Measurements from ENCODE around the gene COL6A1. TPM values are rescaled to one million over a fixed set of nuclear protein-coding genes. Genes with fewer than 3 reads are reported as not detected.

The COL6A1 gene
- total RNA-seq, 1 donor from 2014 or later, result 226 TPM

DNA sequence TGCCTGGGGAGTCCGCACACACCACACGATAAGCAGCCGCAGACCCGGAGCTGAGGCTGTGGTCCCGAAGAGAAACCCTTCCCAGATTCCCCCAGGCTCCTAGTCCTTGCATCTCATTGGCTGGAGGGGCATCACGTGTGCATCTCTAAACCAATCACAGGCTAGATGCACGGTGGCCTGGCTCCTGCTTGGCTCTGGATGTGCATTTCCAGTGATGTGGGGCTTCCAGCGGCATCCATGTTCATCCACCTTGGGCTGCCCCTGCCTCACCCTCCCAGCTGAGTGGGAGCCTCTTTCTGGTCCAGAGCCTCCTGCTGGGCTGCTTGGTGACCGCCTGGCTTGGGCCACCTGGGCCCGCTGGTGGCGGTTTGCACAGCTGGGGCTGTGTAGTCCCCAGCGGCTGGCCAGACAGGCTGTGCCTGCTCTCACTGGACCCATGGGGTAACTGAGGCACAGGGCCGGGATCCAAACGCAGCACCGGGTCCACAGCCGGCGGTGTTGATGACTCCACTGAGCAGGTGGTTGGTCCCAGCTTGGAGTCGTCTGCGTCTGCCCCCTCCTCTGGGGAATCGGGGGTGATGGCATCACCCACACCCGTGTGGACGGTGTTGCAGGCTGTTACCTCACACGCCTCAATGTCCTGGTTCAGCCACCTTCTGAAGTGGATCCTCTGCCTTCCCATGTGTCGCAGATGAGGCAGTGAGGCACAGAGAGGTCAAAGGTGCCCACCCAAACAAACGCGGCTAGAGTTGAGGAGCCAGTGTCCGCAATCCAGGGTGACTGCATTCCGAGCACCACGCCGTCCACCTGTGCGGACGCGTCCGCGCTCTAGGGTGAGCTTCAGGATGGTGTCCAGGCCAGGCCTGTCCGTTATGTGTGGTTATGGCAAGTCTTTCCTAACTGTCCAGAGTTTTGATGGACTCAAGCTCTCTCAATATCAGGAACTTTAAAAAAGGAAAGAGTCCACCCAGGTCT is 41.3 kb downstream of the COL6A1 start:
- TF ChIP-seq, protein P1, sequence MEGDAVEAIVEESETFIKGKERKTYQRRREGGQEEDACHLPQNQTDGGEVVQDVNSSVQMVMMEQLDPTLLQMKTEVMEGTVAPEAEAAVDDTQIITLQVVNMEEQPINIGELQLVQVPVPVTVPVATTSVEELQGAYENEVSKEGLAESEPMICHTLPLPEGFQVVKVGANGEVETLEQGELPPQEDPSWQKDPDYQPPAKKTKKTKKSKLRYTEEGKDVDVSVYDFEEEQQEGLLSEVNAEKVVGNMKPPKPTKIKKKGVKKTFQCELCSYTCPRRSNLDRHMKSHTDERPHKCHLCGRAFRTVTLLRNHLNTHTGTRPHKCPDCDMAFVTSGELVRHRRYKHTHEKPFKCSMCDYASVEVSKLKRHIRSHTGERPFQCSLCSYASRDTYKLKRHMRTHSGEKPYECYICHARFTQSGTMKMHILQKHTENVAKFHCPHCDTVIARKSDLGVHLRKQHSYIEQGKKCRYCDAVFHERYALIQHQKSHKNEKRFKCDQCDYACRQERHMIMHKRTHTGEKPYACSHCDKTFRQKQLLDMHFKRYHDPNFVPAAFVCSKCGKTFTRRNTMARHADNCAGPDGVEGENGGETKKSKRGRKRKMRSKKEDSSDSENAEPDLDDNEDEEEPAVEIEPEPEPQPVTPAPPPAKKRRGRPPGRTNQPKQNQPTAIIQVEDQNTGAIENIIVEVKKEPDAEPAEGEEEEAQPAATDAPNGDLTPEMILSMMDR (IDR thresholded peaks at IDR 0.05; ENCODE audit: insufficient read depth, low read length, poor library complexity, severe bottlenecking), result no peak
- DNase-seq (ENCODE audit: low read depth), result no peak
- Histone ChIP-seq H3K36me3 (ENCODE audit: control insufficient read depth, insufficient read depth, low read length) (no peaks in the 10 kb centered on the region), H3K4me3 (ENCODE audit: low read depth, low read length) (no peak overlapping the region), H3K27me3 (ENCODE audit: control insufficient read depth, insufficient read depth, low read length) (peaks cover 4% of the 10 kb centered on the region)

DNA sequence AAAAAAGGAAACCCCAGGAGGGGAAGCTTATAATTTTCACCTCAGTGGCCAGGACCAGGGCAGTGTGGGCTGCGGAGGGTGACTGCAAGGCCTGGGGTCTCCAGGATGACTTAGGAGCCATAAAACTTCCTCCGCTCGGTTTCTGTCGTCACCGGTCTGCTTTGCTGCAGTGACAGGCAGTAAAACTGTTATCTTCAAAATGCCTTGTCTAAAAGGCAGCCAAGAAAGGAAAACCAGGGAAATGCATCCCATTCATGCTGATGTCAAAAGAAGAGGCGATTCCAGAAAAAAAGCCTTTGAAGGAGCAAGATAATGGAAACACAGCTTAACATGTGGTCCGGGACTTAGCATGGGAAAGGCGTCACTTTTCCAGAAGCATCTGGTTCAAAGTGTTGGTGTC is 42.0 kb downstream of the COL6A1 start:
- H3K27me3 ChIP-seq (ENCODE audit: control insufficient read depth, insufficient read depth, low read length), result peaks cover 4% of the 10 kb centered on the region
- no peak overlapping the region for H3K4me3 ChIP-seq (ENCODE audit: low read depth, low read length)
- no peaks in the 10 kb centered on the region for H3K36me3 ChIP-seq (ENCODE audit: control insufficient read depth, insufficient read depth, low read length)
- DNase-seq (ENCODE audit: low read depth), result no peak
- TF ChIP-seq, protein P1 (IDR thresholded peaks at IDR 0.05; ENCODE audit: insufficient read depth, low read length, poor library complexity, severe bottlenecking), result no peak

DNA sequence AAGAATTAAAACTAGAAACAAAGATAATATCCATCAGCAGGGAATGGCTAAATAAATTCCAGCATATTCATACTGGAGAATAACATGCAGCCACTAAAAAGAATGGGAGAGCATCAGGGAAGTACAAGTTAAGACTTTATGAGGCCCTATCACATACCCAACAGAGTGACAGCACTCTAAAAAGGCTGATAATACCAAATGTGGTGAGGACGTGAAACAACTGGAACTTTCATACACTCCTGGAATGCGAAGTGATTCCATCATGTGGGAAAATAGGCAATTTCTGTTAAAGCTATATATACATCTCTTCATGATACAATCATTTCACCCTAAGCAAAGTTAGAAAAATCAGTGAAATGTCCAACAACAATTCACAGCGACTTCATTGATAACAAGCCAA is 42.6 kb downstream of the COL6A1 start:
- TF ChIP-seq, protein P1 (IDR thresholded peaks at IDR 0.05; ENCODE audit: insufficient read depth, low read length, poor library complexity, severe bottlenecking), result no peak
- H3K36me3 ChIP-seq (ENCODE audit: control insufficient read depth, insufficient read depth, low read length), result no peaks in the 10 kb centered on the region
- H3K27me3 ChIP-seq (ENCODE audit: control insufficient read depth, insufficient read depth, low read length), result peaks cover 4% of the 10 kb centered on the region
- no peak for DNase-seq (ENCODE audit: low read depth)
- H3K4me3 ChIP-seq (ENCODE audit: low read depth, low read length), result no peak overlapping the region

DNA sequence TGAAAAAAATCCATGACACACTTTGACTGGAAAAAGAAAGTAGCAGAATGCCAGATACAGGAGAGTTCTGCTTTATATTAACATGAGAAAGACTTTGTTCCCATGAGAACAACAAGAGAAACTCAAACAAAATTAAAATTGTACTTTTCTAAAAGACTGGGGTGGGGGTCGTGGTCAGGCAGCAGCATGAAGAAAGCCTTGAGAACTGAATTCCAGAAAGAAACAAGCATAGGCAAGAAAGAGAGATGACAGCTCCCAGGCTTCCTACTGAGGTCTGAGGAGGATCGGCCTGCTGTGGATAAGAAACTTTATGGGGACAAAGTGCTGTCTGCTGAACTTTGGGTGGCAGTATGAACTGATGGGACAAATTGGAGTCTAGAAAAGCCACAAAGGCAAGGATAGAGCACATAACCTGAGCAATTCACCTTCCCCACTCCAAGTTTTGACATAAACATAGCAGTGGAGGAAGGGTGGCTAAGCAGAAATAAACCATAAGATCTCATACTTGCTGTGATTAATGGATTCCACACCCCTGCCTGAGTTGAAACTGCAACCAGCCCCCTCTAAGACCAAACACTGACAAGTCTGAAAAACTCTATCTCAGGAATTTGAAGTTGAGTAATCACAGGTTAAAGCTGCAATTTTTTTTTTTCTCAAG is 43.7 kb downstream of the COL6A1 start:
- Histone ChIP-seq H3K27me3 (ENCODE audit: control insufficient read depth, insufficient read depth, low read length) (no peaks in the 10 kb centered on the region), H3K36me3 (ENCODE audit: control insufficient read depth, insufficient read depth, low read length) (no peaks in the 10 kb centered on the region), H3K4me3 (ENCODE audit: low read depth, low read length) (no peak overlapping the region)
- DNase-seq (ENCODE audit: low read depth), result no peak
- TF ChIP-seq, protein P1 (IDR thresholded peaks at IDR 0.05; ENCODE audit: insufficient read depth, low read length, poor library complexity, severe bottlenecking), result no peak

DNA sequence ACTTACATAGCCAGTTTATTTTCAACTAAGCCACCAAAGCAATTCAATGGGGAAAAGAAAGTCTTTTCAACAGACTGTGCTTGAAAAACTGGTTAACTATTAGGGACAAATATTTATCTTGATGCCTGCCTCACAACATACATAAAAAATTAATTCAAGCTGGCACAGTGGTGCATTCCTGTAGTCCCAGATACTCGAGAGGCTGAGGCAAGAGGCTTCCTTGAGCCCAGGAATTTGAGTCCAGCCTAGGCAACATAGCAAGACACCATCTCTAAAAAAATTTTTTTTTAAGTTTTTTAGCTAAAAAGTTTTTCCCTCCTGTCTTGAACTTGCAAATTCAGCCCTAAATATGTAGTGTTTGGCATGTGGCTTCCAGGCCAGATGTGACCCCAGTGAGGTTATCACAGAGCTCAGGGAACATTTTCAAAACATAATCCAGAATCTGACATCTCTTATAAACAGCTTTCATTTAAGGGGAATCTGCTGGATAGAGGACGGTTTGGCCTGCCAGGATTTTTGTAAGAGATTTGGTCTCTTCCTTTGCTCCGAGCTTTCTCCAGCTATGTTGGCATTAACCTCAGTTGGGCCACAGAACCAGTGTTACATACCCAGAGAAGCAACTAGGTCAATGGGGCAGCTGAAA is 46.4 kb downstream of the COL6A1 start:
- Histone ChIP-seq H3K36me3 (ENCODE audit: control insufficient read depth, insufficient read depth, low read length) (no peaks in the 10 kb centered on the region), H3K27me3 (ENCODE audit: control insufficient read depth, insufficient read depth, low read length) (no peaks in the 10 kb centered on the region), H3K4me3 (ENCODE audit: low read depth, low read length) (no peak overlapping the region)
- no peak for DNase-seq (ENCODE audit: low read depth)
- TF ChIP-seq, protein P1 (IDR thresholded peaks at IDR 0.05; ENCODE audit: insufficient read depth, low read length, poor library complexity, severe bottlenecking), result no peak

All from kidney epithelial cell (primary cell).